NCI-H146 treated with DMSO at 0.1 percent for 48 hours (cell line): Measurements from ENCODE around the gene SKI.

Source experiments
- DNase-seq: peaks from one replicate; lab custom pipeline; 2025; ENCODE audit not compliant: unreplicated experiment; lab: John Stamatoyannopoulos, UW

Gene SKI

GRCh38 chr1:2335721-2336455 lies 107.8 kb downstream of the SKI start:
- DNase-seq = no peak

GRCh38 chr1:2336499-2336898 lies 108.4 kb downstream of the SKI start:
- no peak for DNase-seq

GRCh38 chr1:2337081-2337480 lies 109.0 kb downstream of the SKI start:
- no peak for DNase-seq

DNA sequence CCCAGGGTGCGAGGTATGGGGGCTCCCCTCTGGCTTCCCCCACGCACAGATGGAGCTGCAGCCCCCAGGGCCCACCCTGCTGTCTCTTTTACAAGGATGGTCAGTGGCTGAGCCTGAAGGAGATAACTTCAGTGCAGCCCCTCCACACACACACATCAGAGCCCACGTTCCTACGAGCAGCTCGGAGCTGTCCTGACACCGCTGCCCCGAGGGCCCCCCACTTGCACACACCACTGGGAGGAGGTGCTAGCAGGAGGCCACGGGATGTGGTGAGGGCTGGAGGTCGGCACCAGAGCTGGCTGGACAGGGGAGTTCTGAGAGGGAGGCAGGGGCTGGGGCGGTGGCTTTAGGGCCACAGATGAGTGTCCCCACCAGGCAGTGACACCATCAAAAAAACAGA lies 109.4 kb downstream of the SKI start:
- no peak for DNase-seq

DNA sequence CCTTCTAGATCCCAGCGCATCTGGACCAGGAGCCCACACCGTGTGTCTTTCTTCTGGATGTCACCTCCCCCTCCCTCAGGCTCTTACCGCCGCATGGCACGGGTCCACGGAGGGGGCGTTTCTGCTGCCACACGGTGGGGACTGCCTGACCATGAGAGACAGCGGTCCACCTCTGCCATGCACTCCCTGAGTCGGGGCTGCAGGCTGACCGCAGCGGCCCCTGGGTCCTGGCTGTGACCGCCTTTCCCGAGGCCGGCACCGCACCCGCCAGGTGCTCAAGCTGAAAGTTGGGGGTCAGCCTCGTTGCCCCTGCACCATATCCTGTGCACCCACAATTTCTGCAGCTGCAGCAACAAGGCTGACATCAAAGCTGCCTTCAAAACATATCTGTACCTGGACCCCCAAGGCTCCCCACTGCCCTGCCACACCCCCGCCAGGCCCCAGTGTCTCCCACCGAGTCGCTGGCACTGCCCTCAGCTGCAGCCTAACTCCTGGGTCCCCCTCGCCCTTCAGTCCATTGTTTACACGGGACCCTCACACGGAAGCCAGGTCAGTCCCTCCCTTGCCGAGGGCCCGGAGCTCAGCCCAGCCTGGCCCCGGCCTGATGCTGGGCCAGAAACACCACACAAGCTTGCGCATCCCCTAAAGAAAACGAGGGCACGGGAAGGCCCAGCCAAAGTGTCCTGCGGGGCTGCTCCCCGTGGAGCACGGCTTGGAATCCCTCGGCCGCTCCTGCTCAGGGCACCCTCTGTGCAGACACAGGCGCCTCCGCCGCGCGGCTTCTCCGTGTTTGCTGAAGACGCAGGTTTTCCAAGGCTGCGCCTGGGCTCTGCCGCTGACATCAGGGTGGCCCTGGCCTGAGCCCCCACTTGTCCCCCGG lies 111.3 kb downstream of the SKI start:
- no peak for DNase-seq

GRCh38 chr1:2340086-2340917 lies 112.2 kb downstream of the SKI start:
- DNase-seq = no peak

GRCh38 chr1:2340918-2341254 lies 112.8 kb downstream of the SKI start:
- DNase-seq = no peak

DNA sequence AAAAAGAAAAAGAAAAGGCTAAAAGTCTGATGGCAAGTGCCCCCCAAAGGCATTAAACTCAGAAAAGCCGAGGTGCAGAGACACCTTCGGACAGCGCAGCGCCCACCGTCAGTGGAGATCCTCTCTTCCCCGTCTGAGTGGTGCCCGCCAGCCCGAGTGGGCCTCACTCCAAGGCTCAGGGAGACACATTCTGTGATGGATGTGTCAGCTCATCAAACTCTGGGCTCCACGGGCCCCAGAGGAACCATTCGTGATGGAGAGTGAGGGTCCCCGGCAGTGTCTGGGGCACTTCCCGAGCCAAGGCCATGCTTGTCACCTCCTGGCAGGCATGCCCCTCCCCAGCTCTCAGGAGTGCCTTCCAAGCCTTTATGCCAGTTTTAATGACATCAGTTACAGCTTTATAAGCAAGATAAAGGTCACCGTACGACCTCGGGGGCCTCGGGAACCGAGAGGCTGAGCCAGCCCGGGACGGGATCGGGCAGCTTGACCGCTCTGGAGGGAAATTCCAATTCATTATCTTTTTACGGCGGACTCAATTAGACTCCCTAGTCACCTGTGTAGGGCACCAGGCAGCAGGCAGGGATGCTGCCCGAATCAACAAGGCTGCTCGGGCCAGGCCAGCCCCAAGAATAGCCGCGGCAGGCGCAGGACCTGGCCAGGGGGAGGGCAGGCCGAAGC lies 113.7 kb downstream of the SKI start:
- DNase-seq = no peak

DNA sequence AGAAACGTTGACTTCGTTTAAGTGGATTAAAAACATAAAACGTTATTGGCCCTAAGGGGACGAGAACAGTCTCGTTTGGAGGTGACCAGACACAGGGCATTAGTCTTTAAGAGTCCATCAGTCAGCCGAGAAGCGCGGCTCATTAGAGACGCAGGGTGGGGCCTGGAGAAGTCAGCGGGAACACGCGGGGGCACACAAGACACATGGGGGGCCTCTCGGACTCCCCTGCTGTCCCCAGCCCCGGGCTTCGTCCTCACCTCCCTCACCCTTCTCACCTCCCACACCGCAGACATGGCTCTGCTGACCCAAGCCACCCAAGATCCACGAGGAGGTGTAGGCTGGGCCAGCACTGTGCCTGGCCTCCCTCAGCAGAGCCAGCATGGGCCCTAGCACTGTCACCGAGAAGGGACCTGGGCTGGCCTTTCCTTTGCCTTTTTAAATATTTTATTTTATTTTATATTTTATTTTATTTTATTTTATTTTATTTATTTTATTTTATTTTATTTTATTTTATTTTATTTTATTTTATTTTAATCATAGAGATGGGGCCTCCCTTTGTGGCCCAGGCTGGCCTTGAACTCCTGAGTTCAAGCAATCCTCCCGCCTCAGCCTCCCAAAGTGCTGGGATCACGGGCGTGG lies 114.4 kb downstream of the SKI start:
- no peak for DNase-seq

DNA sequence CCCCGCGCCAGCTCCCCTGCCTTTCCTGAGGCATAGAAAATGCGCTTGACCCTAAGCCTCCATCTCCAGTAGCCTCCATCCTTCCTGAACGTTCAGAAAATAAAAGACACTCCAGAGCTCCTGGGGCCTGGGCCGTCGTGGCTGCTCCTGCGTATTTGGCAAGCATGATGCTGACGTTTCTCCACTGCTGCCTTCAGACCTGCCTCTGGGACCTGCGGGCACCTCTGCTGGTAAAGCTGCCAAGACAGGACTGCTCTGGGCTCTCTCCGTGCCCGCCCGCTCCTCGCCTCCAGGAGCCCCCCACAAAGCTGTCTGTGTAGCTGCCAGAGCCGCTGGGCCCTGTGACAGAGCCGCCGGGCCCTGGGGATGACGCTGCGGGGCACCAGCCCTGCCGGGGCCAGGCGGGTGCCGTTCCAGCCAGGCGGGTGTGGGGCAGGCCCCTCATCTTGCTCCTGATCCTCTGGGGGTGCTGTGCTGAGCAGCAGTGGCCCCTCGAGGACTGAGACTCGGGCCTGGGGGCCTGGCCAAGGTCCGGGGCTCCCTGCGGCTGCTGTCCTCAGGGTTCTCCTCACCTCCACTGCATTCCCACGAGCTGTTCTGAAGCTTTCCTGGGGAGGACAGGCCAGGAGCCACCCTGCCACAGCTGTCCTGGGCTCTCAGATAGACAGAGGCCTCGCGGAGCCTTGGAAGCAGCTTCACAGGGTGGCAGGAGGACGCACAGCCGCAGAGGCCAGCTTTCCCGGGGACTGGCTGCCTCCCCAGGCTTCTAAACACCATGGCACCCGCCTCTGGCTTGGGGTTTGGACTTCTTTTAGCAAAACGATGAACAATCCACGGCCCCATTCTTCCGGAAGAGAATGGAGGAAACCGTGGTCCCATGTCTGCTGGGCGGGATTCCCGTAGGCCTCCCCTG lies 115.2 kb downstream of the SKI start:
- DNase-seq = no peak

GRCh38 chr1:2344121-2344681 lies 116.1 kb downstream of the SKI start:
- DNase-seq = no peak

DNA sequence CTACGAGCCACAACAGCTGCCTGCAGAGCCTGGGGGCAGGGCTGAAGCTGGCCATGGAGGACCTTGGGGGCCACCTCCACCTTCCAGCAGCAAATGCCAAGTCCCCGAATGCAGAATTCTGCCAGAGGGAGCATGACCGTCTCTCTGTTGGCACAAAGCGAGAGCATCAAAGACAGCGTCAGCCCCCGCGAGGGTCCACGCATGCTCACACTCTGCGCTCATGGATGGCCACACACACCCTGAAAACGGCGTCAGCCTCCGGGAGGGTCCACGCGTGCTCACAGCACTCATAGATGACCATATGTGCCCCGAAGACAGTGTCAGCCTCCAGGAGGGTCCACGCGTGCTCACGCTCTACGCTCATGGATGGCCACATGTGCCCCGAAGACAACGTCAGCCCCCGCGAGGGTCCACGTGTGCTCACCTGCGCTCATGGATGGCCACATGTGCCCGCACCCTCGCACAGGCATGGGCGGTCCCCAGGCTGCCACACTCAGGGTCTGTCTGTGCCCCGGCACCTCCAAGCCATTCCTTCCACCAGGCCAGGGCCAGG lies 116.7 kb downstream of the SKI start:
- DNase-seq = no peak

DNA sequence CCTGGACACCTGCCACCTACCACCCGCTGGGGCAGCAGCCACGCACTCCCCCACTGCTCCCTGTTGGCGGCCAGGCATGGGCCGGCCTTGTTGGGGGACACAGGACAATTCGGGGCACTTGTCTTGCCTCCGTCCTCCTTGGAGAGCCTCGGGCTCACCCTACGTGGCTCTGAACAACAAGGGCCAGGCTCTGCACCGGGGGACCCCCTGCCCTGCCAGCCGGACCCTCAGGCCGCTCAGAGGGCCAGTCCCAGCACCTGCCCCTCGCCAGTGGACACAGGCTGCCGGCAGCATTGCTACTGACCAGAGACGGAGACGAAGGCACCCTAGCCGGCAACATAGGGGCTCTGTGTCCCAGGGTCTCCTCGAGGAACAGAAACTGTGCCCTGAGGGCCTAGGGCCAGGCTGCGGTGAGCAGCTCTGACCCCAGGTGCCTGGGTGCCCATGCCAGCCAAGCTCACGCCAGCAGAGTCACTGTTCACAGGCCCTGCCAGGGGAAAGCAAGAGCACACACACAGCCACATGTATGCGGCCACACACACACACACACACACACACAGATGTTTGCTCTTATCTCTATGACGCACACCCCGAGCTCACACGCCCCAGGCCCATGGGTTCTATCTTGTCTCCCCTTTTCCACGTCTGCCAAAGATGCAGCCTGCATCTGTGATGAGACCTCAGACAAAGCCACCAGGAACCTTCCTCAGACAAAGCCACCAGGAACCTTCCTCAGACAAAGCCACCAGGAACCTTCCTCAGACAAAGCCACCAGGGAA lies 117.4 kb downstream of the SKI start:
- no peak for DNase-seq

GRCh38 chr1:2346691-2347408 lies 118.7 kb downstream of the SKI start:
- no peak for DNase-seq

DNA sequence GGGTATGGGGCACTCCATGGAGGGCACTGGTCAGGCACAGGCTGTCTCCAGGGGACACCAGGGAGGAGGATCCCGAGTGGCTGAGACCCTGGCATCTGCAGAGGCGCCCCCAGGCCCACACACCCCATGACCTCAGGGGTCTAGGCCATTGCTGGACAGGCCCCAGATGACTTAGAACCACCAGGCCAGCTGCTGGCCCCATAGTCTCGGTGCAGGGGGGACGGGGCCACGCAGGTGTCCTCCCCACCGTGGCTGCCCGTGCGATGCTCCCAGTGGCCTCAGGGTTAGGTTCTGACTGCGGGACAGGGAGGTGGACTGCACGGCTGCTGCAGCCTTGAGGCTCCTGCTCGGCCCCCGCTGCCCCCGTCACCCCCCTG lies 119.3 kb downstream of the SKI start:
- no peak for DNase-seq

GRCh38 chr1:2347896-2348295 lies 119.8 kb downstream of the SKI start:
- no peak for DNase-seq
